WERI-Rb-1 (cell line): ENCODE results near the gene OR52E6.
A peak's percentile ranks its signal among the peaks of the same experiment; 100 is the strongest.

Source experiments
- DNase-seq: peaks from one replicate; pipeline ENCODE4 v3.0.0-alpha.2; 2020
- H3K27ac ChIP-seq: fragments of 250-450 bp; sonication (Bioruptor Pico); 2 replicates; pipeline ENCODE4 v1.5.1; 2020; ENCODE audit warnings: mild to moderate bottlenecking, moderate library complexity
- H3K27me3 ChIP-seq: fragments of 250-450 bp; sonication (Bioruptor Pico); 2 replicates; pipeline ENCODE4 v1.5.1; 2021; ENCODE audit warnings: mild to moderate bottlenecking, low read depth, moderate library complexity; ENCODE audit not compliant: insufficient read depth, severe bottlenecking
- H3K36me3 ChIP-seq: fragments of 250-450 bp; sonication (Bioruptor Pico); 2 replicates; pipeline ENCODE4 v1.5.1; 2020; ENCODE audit warnings: mild to moderate bottlenecking, moderate library complexity
- H3K4me3 ChIP-seq: 2 replicates; pipeline ENCODE4 v1.5.1; 2011; ENCODE audit warnings: low read depth, mild to moderate bottlenecking, control low read depth, low read length
- H3K9me3 ChIP-seq: fragments of 250-450 bp; sonication (Bioruptor Pico); 2 replicates; pipeline ENCODE4 v1.5.1; 2021; ENCODE audit warnings: mild to moderate bottlenecking, moderate library complexity; ENCODE audit not compliant: severe bottlenecking
- CTCF ChIP-seq: IDR thresholded peaks from 2 replicates; pipeline ENCODE4 v1.5.1; 2011; ENCODE audit warnings: low read depth, mild to moderate bottlenecking, control low read depth, inconsistent platforms, low read length

Gene OR52E6

GRCh38 chr11:5809905-5810795 is 31.5 kb downstream of the OR52E6 start:
- H3K4me3 ChIP-seq, result no peak overlapping the region
- DNase-seq, result no peak
- H3K36me3 ChIP-seq, result no peaks in the 10 kb centered on the region
- H3K27me3 ChIP-seq, result peaks cover 73% of the 10 kb centered on the region
- TF ChIP-seq CTCF, result no peak
- H3K27ac ChIP-seq, result no peak overlapping the region
- H3K9me3 ChIP-seq, result no peaks in the 10 kb centered on the region

GRCh38 chr11:5809122-5809519 is 32.6 kb downstream of the OR52E6 start:
- peaks cover 75% of the 10 kb centered on the region for H3K27me3 ChIP-seq
- no peaks in the 10 kb centered on the region for H3K9me3 ChIP-seq
- H3K27ac ChIP-seq, result no peak overlapping the region
- TF ChIP-seq CTCF, result no peak
- no peak overlapping the region for H3K4me3 ChIP-seq
- DNase-seq, result no peak
- no peaks in the 10 kb centered on the region for H3K36me3 ChIP-seq

DNA sequence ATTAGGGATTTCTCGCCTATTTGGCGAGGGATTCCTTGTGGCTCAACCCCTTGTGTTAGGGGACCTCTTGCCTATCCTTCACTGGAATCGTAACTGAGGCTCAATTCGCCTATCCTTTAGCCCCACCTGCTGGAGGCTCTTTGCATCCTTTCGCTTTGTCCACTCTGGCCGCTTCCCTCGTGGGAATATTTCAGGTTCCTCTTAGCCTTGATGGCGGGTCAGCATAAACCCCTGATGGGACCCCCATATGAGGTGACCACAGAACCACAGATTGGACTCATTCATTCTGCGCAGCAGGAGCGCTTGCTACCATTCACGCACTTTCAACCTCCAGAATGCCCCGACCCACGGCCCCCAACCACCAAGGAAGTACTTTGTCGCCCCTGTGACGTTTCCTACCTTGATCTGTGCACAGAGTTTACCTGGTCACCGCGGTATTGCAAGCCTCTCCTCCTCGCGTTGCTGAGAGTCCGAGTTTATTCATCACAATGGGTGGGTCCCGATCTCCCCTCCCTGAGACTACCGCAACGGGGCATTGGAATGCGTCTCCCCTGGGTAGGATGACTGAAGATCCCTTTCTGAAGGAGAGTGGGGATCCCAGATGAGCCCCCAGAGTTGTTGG is 33.1 kb downstream of the OR52E6 start, which contains the start of gene OR52N2:
Gene OR52N2, plus strand, starts transcription at position 425 of the 622 bp plus-strand sequence. CDS start 11,412 bp downstream, outside the sequence.
- no peak within 1 kb of the TSS for H3K4me3 ChIP-seq
- peaks cover 75% of the 10 kb centered on the region for H3K27me3 ChIP-seq
- TF ChIP-seq CTCF, result peak; percentile 82
- no peaks in the 10 kb centered on the region for H3K9me3 ChIP-seq
- H3K27ac ChIP-seq, result no peak within 1 kb of the TSS
- peak; percentile 59 for DNase-seq
- H3K36me3 ChIP-seq, result no peaks in the 10 kb centered on the region

GRCh38 chr11:5807580-5807979 is 34.1 kb downstream of the OR52E6 start:
- Histone ChIP-seq H3K9me3 (no peaks in the 10 kb centered on the region), H3K27ac (no peak overlapping the region), H3K36me3 (no peaks in the 10 kb centered on the region), H3K27me3 (peaks cover 72% of the 10 kb centered on the region), H3K4me3 (no peak overlapping the region)
- DNase-seq, result peak; percentile 21
- TF ChIP-seq CTCF, result no peak

DNA sequence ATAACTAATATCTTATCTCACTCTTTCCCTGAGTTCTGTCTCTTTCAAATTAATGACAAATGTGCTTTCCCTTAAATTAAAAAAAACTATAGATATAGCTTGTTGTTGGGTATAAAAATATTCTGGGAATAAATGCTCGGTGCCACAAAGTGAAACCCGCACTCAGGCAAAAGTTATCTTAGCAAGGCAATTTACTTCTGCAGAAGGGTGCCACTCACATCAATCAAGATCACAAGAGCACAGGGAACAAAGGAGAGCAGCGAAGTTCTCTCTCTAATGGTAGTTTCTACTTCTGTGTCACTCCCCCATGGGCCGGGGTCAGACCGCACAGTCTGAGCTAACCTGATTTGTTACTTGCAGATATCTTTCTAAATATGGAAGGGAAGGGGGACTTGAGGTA is 37.7 kb downstream of the OR52E6 start:
- TF ChIP-seq CTCF, result no peak
- DNase-seq, result no peak
- H3K36me3 ChIP-seq, result no peaks in the 10 kb centered on the region
- peaks cover 56% of the 10 kb centered on the region for H3K27me3 ChIP-seq
- H3K27ac ChIP-seq, result no peak overlapping the region
- no peaks in the 10 kb centered on the region for H3K9me3 ChIP-seq
- no peak overlapping the region for H3K4me3 ChIP-seq
